Sigmoid colon (tissue), 7 donors: ENCODE measurements around the gene EPB42. TPM values are rescaled to one million over a fixed set of nuclear protein-coding genes. Genes with fewer than 3 reads are reported as not detected.

Experiments used
- DNase-seq: peaks from one replicate; pipeline ENCODE4 v3.0.0-alpha.2; 2019
- H3K27ac ChIP-seq, 4 donors: fragments of 200-600 bp; sonication (generic); one replicate each; pipeline ENCODE4 v1.5.1; 2016 to 2019; ENCODE audit warnings: mild to moderate bottlenecking in 1 of 4
- H3K27me3 ChIP-seq, 3 donors: fragments of 200-600 bp; sonication (generic); one replicate each; pipeline ENCODE4 v1.5.1; 2019; ENCODE audit warnings: mild to moderate bottlenecking in 1 of 3
- H3K36me3 ChIP-seq, 4 donors: fragments of 200-600 bp; sonication (generic); one replicate each; pipeline ENCODE4 v1.5.1; 2016 to 2019
- H3K4me1 ChIP-seq, 4 donors: fragments of 200-600 bp; sonication (generic); one replicate each; pipeline ENCODE4 v1.5.1; 2017 to 2019
- H3K4me3 ChIP-seq, 4 donors: fragments of 200-600 bp; sonication (generic); one replicate each; pipeline ENCODE4 v1.5.1; 2017 to 2019; ENCODE audit warnings: mild to moderate bottlenecking in 2 of 4, moderate library complexity in 1 of 4
- H3K9me3 ChIP-seq, 4 donors: fragments of 200-600 bp in 3 of 4; sonication (generic) in 3 of 4; one replicate each; pipeline versions ENCODE4 v1.5.1 to v1.6.1; 2013 to 2019
- CTCF ChIP-seq, 4 experiments: fragments of 450-650 bp in 3 of 4; fragments of 200-600 bp in 1 of 4; IDR thresholded peaks; one replicate each; pipeline ENCODE4 v1.5.1; 2016 to 2019; ENCODE audit warnings: antibody characterized with exemption in 4 of 4, mild to moderate bottlenecking in 3 of 4, moderate library complexity in 2 of 4
- EP300 ChIP-seq, 4 donors: sonication (generic); formaldehyde crosslinking; IDR thresholded peaks; one replicate each; pipeline ENCODE4 v1.6.1; 2017; ENCODE audit warnings: antibody characterized with exemption in 4 of 4
- POLR2A ChIP-seq, 2 donors: fragments of 450-650 bp; IDR thresholded peaks; one replicate each; pipeline ENCODE4 v1.6.1; 2016; ENCODE audit warnings: antibody characterized with exemption in 2 of 2, mild to moderate bottlenecking in 2 of 2, moderate library complexity in 2 of 2
- POLR2AphosphoS5 ChIP-seq, 4 donors: sonication (generic); formaldehyde crosslinking; IDR thresholded peaks; one replicate each; pipeline ENCODE4 v1.6.1; 2017; ENCODE audit warnings: antibody characterized with exemption in 4 of 4
- WGBS, 2 donors: extraction: QIAGEN DNeasy Blood & Tissue Kit; methylation state at CpG; one replicate each; pipeline ENCODE4 v1.1.7; 2013; 5-methylcytosine and 5-hydroxymethylcytosine counted together
- intact Hi-C: fragments of 100-400 bp; cut with DNase I; formaldehyde crosslinking; loops from one replicate; pipeline ENCODE4 v1.15.1; 2023
- polyA plus RNA-seq, 3 donors: library from polyadenylated mRNA; stranded (reverse); fragments of 200-250 nt; gene quantifications; one replicate each; pipeline ENCODE4 v1.2.3, GENCODE V29; 2013
- total RNA-seq, 4 donors: library from RNA; depleted of rRNA; stranded (reverse); fragments of >200 nt; gene quantifications; one replicate each; pipeline ENCODE4 v1.1.0, GENCODE V29; 2016
- donor health status: healthy with polysubstance abuse.
- donor health status: Bipolar disorder and iron deficiency.
- donor health status: healthy.

Gene EPB42
- total and polyA plus RNA-seq, 7 donors, result 0.06 TPM; not detected in 6

- Histone ChIP-seq H3K4me3 (no peak overlapping the region), H3K27me3 (peaks cover 0 to 31% (median 0%) of the 10 kb centered on the region in 3 donors), H3K36me3 (no peaks in the 10 kb centered on the region), H3K4me1 (no peaks in the 10 kb centered on the region), H3K9me3 (no peaks in the 10 kb centered on the region), H3K27ac (no peak overlapping the region)
- TF ChIP-seq POLR2A (IDR thresholded peaks at IDR 0.05), result no peak
- TF ChIP-seq EP300 (IDR thresholded peaks at IDR 0.05), result no peak
- no peak for DNase-seq
- intact Hi-C loops, result no loop called here
- WGBS, 2 donors, result 68 to 69% methylated on average over 23 of the region's 23 CpGs
Measured at GRCh38 chr15:43208052-43209002, 12.5 kb downstream of the EPB42 start.

GRCh38 chr15:43207024-43207423 lies 13.8 kb downstream of the EPB42 start:
- H3K27me3 ChIP-seq, result peaks cover 0 to 31% (median 0%) of the 10 kb centered on the region in 3 donors
- no peaks in the 10 kb centered on the region for H3K9me3 ChIP-seq
- no peaks in the 10 kb centered on the region for H3K36me3 ChIP-seq
- intact Hi-C loops, result no loop called here
- DNase-seq, result no peak
- no peak overlapping the region for H3K4me3 ChIP-seq
- no peaks in the 10 kb centered on the region for H3K4me1 ChIP-seq
- H3K27ac ChIP-seq, result no peak overlapping the region
- TF ChIP-seq CTCF (IDR thresholded peaks at IDR 0.05) (no peak), EP300 (IDR thresholded peaks at IDR 0.05) (no peak), POLR2A (IDR thresholded peaks at IDR 0.05) (no peak), POLR2AphosphoS5 (IDR thresholded peaks at IDR 0.05) (no peak)
- 89 to 92% methylated on average over 9 of the region's 9 CpGs for WGBS, 2 donors

GRCh38 chr15:43206054-43206453 lies 14.8 kb downstream of the EPB42 start:
- Histone ChIP-seq H3K4me1 (no peaks in the 10 kb centered on the region), H3K4me3 (no peak overlapping the region), H3K9me3 (no peaks in the 10 kb centered on the region), H3K36me3 (no peaks in the 10 kb centered on the region), H3K27me3 (peaks cover 0 to 31% (median 0%) of the 10 kb centered on the region in 3 donors), H3K27ac (no peak overlapping the region)
- intact Hi-C loops, result no loop called here
- 60 to 77% methylated on average over 5 of the region's 5 CpGs for WGBS, 2 donors
- TF ChIP-seq CTCF (IDR thresholded peaks at IDR 0.05) (no peak), POLR2AphosphoS5 (IDR thresholded peaks at IDR 0.05) (no peak), EP300 (IDR thresholded peaks at IDR 0.05) (no peak), POLR2A (IDR thresholded peaks at IDR 0.05) (no peak)
- no peak for DNase-seq

- 31 to 40% methylated on average over 8 of the region's 8 CpGs for WGBS, 2 donors
- no peak for DNase-seq
Measured at GRCh38 chr15:43204016-43204901, 16.6 kb downstream of the EPB42 start.

More at GRCh38 chr15:43204016-43204901, 16.6 kb downstream of the EPB42 start:
- no peaks in the 10 kb centered on the region for H3K36me3 ChIP-seq
- H3K4me3 ChIP-seq, result no peak overlapping the region
- TF ChIP-seq CTCF (IDR thresholded peaks at IDR 0.05) (peak in 3 of 4 experiments; percentile 25 to 35 (median 30)), POLR2A (IDR thresholded peaks at IDR 0.05) (no peak), POLR2AphosphoS5 (IDR thresholded peaks at IDR 0.05) (no peak), EP300 (IDR thresholded peaks at IDR 0.05) (no peak)
- H3K4me1 ChIP-seq, result no peaks in the 10 kb centered on the region
- H3K9me3 ChIP-seq, result no peaks in the 10 kb centered on the region
- H3K27ac ChIP-seq, result no peak overlapping the region
- peaks cover 0 to 20% (median 0%) of the 10 kb centered on the region in 3 donors for H3K27me3 ChIP-seq
- intact Hi-C loops, result no loop called here
